ENCODE results near the gene NPAS3. TPM values are rescaled to one million over a fixed set of nuclear protein-coding genes. Genes with fewer than 3 reads are reported as not detected.

Gene NPAS3
- total RNA-seq, 6 experiments from 2014 or later, result 0.11 to 0.83 (median 0.21) TPM; not detected in 2

DNA sequence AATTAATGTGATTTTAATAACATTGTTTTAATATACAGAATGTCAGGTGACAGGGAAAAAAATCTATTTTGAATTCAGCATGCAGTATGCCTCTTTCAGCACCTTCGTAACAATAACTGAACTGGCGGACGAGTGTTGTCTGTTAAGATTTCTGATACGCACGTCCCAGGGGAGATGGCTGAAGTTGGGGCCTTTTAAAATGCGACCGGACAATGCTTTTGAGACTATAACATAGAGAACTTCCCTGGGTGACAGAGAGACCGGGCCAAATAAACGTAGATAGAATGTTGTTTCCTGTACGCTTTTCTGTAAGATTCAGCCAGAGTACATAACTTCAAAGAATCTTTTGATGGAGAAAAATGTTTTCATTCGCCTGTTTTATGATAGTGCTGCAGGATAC is 772.5 kb downstream of the NPAS3 start:
- H3K4me1 ChIP-seq, result no peaks in the 10 kb centered on the region
- no peaks in the 10 kb centered on the region for H3K27me3 ChIP-seq
- no peaks in the 10 kb centered on the region for H3K9me3 ChIP-seq
- no peak overlapping the region for H3K27ac ChIP-seq
- H3K4me3 ChIP-seq, result no peak overlapping the region
- ATAC-seq (no peak), DNase-seq (no peak)
- WGBS (ENCODE audit: insufficient coverage, low coverage, low lambda C conversion rate, missing lambda C conversion rate), result 67% methylated on average over 11 of the region's 11 CpGs
- intact Hi-C loops (cut with DNase I), result no loop called here
- H3K36me3 ChIP-seq, result no peaks in the 10 kb centered on the region
- TF ChIP-seq, protein P1, sequence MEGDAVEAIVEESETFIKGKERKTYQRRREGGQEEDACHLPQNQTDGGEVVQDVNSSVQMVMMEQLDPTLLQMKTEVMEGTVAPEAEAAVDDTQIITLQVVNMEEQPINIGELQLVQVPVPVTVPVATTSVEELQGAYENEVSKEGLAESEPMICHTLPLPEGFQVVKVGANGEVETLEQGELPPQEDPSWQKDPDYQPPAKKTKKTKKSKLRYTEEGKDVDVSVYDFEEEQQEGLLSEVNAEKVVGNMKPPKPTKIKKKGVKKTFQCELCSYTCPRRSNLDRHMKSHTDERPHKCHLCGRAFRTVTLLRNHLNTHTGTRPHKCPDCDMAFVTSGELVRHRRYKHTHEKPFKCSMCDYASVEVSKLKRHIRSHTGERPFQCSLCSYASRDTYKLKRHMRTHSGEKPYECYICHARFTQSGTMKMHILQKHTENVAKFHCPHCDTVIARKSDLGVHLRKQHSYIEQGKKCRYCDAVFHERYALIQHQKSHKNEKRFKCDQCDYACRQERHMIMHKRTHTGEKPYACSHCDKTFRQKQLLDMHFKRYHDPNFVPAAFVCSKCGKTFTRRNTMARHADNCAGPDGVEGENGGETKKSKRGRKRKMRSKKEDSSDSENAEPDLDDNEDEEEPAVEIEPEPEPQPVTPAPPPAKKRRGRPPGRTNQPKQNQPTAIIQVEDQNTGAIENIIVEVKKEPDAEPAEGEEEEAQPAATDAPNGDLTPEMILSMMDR (IDR thresholded peaks at IDR 0.05), result no peak
- no peak for TF ChIP-seq POLR2A (IDR thresholded peaks at IDR 0.05)

- Histone ChIP-seq H3K27me3 (no peaks in the 10 kb centered on the region), H3K36me3 (no peaks in the 10 kb centered on the region), H3K9me3 (no peaks in the 10 kb centered on the region), H3K4me3 (no peak overlapping the region), H3K4me1 (no peaks in the 10 kb centered on the region), H3K27ac (no peak overlapping the region)
- TF ChIP-seq, protein P1 (IDR thresholded peaks at IDR 0.05), result no peak
- TF ChIP-seq POLR2A (IDR thresholded peaks at IDR 0.05), result no peak
- no peak for ATAC-seq
- intact Hi-C loops (cut with DNase I), result no loop called here
- 20% methylated on average over 2 of the region's 5 CpGs for WGBS (ENCODE audit: insufficient coverage, low coverage, low lambda C conversion rate, missing lambda C conversion rate)
- DNase-seq, result no peak
Observed at GRCh38 chr14:33711811-33712216, 773.1 kb downstream of the NPAS3 start.

DNA sequence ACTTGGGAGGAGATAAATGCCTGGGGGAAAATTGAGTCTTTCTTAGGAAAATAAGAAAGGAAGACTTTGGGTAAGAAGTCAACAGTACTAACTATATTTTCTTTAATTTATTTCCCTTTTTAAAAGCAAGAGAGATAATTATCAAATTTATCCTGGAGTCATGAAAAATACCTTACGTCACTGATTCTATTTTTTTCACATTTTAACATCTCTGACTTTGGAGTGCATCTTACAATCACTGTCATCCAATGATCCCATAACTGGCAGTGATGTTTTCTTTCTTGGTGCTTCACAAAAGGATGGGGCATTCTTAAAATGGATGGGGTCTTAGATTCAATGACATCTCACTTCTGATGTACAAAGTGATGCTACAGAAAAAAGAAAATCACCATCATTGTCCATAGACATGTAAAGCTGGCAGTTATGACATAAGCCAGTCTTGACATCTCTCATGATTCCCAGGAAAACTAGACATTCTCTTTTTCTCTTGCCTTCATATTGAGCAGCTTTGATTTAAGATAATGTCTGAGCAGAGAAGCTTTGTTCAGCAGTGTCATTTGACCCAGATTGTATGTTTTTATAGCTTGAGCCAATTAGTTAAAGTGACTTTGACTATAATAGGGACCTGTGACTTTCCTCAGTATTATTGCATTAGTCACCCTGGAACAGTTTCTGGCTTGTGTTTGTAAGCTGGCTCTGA is 776.0 kb downstream of the NPAS3 start:
- H3K27me3 ChIP-seq, result no peaks in the 10 kb centered on the region
- 32% methylated on average over 1 of the region's 1 CpG for WGBS (ENCODE audit: insufficient coverage, low coverage, low lambda C conversion rate, missing lambda C conversion rate)
- H3K27ac ChIP-seq, result no peak overlapping the region
- no peak for TF ChIP-seq POLR2A (IDR thresholded peaks at IDR 0.05)
- TF ChIP-seq, protein P1 (IDR thresholded peaks at IDR 0.05), result no peak
- no peak for ATAC-seq
- no peaks in the 10 kb centered on the region for H3K36me3 ChIP-seq
- H3K4me1 ChIP-seq, result no peaks in the 10 kb centered on the region
- DNase-seq, result no peak
- intact Hi-C loops (cut with DNase I), result no loop called here
- H3K4me3 ChIP-seq, result no peak overlapping the region
- no peaks in the 10 kb centered on the region for H3K9me3 ChIP-seq

- 18% methylated on average over 1 of the region's 1 CpG for WGBS (ENCODE audit: insufficient coverage, low coverage, low lambda C conversion rate, missing lambda C conversion rate)
- TF ChIP-seq, protein P1 (IDR thresholded peaks at IDR 0.05), result no peak
- no peak for TF ChIP-seq POLR2A (IDR thresholded peaks at IDR 0.05)
- no peaks in the 10 kb centered on the region for H3K36me3 ChIP-seq
- H3K4me1 ChIP-seq, result no peaks in the 10 kb centered on the region
- H3K27me3 ChIP-seq, result no peaks in the 10 kb centered on the region
- DNase-seq (no peak), ATAC-seq (no peak)
- intact Hi-C loops (cut with DNase I), result no loop called here
- no peak overlapping the region for H3K27ac ChIP-seq
- H3K4me3 ChIP-seq, result no peak overlapping the region
- H3K9me3 ChIP-seq, result no peaks in the 10 kb centered on the region
Observed at GRCh38 chr14:33715227-33715528, 776.5 kb downstream of the NPAS3 start.

- no peak for DNase-seq
- no peaks in the 10 kb centered on the region for H3K36me3 ChIP-seq
- no peak for ATAC-seq
- no peak overlapping the region for H3K27ac ChIP-seq
- WGBS (ENCODE audit: insufficient coverage, low coverage, low lambda C conversion rate, missing lambda C conversion rate), result 37% methylated on average over 2 of the region's 2 CpGs
- no peaks in the 10 kb centered on the region for H3K4me1 ChIP-seq
- TF ChIP-seq, protein P1 (IDR thresholded peaks at IDR 0.05), result no peak
- no peak for TF ChIP-seq POLR2A (IDR thresholded peaks at IDR 0.05)
- no peaks in the 10 kb centered on the region for H3K9me3 ChIP-seq
- intact Hi-C loops (cut with DNase I), result no loop called here
- no peaks in the 10 kb centered on the region for H3K27me3 ChIP-seq
- H3K4me3 ChIP-seq, result no peak overlapping the region
Observed at GRCh38 chr14:33716921-33717320, 778.2 kb downstream of the NPAS3 start.
